HG02610 (cell line): ENCODE data around the gene HEY2.
"Not testable (repeated sequence)": the region's sequence is repeated elsewhere in the genome, so short reads cannot be mapped to it uniquely, and the experiment has no call there.

Experiments used
- ATAC-seq: cut with Tn5 transposase; IDR thresholded peaks from one replicate; pipeline ENCODE4 v1.9.1; 2021; ENCODE audit warnings: mild to moderate bottlenecking, moderate library complexity; ENCODE audit not compliant: unreplicated experiment

The HEY2 gene

DNA sequence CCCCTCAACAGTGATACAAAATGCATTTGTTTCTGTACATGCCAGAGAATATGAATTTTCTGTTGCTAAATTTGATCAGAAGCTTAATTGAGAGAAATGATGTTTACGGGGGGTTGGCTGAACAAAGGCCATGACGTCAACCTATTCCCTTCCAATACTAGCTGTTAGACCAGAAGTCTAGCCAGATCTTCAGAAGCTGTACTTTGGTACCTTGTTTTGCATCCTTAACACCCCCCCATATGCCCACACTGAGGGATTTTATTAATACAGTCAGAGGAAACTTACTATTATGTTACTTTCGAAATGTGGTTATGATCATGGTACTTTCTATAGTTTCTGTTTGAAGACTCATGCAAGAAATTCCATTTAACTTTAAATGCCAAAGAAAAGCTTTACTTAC lies 44.4 kb downstream of the HEY2 start:
- ATAC-seq: no peak

DNA sequence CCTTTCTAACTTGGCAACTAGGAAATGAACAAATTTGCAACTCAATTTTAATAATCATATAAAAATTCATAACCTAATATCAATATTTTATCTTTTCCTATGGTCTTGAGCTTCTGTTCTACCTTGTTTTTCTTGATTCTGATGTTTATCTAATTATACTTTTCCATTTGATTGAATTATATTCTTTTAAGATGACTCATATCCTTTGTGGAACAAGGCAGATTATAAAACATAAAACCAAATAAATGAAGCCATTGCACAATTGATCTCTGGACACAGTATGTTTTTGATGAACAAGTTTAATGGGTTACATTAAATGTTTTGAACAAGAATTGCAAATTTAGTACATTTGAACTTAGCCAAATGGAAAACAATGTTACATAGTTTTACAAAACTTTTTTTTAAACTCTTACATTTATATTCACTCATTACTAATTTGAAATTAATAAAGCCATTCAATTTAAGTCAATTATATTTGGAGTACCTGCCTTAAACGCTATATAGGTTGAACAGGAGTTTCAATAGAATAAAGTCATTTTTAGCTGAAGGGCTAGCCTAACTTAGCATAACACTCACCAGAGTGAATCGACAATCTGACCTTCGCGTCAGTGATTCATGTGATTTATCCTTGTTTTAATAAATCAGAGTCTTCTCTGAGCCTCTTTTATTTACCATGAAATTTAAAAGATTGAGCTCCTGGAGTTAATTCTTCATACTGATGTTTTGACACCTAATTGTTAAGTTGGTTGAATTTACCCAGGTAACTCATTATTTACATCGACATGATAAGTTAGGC lies 45.1 kb downstream of the HEY2 start:
- no peak for ATAC-seq

DNA sequence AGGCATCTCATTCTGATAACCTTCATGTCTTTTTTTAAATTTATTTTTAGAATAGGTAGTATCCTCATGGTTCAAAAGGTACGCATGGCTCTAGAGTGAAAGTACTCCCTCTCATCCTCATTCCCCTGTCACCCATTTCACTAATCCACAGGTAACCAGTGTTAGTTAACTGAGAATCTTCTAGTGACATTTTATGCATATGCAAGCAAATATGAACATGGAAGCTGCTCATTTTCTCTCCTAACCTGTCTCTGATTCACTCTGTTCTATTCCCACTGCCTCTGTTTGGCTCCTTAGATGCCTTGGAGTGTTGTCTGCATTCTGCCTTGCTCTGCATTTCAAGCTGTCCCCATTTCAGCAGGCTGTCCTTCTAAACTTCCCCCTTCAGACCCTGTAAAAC lies 45.9 kb downstream of the HEY2 start:
- no peak for ATAC-seq

DNA sequence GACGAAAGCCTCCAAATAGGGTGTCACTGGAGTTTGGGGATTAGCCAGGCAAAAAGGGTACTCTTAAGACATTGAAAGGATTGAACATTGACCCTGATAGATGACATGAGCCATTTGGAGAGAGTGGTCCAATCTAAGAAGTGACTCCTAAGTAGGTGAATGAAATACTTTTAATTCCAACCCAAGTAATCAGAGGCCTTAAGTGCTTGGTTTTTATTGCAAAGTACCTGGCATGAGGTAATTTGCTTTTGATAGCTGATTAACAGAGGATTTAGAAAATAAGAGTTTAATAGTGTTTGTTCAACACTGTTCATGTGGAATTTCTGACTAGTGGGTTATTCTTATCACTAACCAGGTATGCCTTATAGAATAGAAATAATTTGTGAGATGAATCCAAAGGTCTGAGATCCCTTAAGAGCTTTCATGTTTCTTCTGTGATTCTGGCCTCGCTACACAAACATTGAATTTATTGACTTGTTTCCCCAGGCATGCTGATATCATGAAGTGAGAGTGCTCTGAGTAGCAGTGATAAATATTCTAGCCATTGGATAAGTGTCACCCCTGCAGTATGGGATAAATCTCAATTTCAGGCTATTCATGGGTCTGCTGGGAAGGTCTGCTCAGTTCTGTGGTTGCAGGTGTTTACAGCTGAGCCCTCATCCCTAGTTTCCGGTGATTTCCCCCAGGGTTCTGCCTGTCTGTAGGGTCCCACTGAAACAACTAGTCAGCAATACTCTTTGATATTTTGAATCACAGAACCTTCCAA lies 47.9 kb downstream of the HEY2 start:
- peak; percentile 34 for ATAC-seq

DNA sequence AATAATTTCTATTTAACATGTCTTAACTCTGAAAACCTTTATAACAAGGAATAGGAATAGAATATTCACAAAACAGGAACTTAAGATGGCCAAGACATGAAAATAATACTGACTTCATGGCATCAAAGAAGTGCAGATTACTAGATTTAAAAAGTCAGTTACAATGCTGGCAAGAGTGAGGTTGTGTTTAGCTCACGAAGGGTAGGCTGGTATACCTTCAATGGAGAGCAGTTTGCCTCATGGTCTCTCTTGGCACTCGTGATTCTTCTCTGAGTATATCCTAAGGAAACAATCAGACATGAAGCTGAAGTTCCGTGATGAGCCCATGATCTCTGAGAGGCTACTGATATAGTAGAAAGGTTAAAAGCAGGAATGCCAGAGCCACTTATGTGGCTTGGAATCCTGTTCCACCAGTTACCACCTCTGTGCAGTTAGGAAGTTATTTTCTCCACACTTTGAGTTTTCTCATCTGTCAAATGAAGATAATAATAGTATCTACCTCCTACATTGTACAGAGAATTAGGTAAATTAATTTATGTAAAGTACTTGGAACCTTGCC lies 48.5 kb downstream of the HEY2 start:
- no peak for ATAC-seq

DNA sequence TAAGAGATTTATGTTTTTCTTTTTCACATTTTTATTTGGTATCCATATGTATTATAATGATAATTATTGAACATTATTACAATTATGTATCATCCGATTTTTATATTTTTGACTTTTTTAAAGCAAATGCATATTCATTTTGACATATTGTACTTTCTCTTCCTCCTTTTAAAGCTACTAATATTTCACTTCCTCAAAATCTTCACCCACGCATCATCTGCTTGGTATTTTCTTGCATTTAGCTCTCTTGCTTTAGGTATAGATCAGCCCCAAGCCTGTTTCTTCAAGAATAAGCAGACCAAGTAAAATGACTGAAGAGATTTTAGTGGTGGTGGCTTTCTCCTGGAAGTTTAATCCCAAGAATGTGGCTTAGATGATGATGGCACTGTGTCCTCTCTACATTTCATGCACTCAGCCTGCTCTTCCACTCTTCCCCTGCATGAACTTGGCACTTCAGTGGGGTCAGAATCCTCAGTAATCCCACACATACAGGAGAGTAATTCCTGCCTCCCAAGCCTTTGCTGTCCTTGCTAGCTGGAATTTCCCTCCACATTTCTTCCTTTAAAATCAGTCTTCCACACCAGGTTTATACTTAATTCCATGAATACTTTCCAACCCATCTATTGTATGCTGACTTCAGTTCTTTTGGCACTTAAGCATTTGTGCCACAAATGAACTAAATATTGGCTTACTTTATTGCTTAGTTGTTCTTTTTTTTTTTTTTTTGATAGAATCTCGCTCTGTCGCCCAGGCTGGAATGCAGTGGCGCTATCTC lies 49.5 kb downstream of the HEY2 start:
- peak; percentile 84 for ATAC-seq

DNA sequence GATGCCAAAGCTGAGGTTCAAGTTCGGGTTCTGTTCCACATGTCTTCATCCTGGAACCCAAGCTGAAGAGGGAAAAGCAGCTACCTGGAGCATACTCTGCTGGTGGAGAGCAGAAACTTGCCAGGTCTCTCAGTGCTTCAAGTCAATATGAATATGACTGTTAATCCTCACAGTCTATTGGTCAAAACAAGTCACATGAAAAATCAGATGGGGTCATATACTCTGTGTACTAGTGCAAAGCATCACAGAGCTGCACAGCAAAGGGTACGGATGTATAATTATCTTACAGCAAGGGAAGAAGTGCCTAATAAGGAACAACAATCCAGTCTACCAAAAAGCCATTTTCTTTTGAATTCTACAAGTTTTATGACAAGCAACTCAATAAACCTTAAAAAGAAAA lies 53.0 kb downstream of the HEY2 start:
- no peak for ATAC-seq

DNA sequence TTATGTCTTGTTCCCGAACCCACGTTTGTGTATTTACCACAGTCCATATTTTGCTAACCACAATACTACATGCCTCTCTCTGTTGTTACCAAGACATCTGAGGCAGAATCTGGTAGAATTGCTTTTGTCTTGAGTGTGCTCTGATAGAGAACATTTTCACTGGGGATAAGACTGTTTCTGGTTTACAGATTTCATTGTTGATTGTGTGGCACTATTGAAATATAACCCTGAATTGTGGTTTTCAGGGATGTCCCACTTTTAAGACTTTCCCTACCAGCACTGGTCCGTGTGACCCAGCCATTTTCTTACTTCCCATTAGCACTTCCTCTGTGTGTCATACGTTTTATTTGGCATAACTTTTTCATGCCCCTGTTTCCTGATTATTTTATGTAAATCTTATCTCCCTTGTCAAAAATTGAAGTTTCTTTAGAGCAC lies 53.5 kb downstream of the HEY2 start:
- ATAC-seq: no peak

DNA sequence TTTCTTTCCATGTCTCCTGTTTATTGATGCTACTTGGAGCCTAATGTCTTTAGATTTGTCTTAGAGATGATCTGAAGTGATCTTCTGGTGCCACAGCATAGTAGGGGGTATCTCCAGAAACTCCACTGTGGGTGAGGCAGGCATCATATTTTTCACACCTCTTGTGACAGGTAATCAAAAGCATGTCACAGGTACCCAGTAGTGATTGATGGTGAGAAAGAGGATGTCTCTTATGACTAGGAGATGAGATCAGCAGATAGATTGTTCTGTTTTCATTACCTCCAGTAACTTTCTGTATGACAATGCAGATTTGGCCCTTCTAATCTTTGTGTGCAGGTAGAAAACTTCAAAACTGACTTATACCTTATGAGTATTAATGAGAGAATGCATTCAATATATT lies 54.8 kb downstream of the HEY2 start:
- ATAC-seq: peak; percentile 76

DNA sequence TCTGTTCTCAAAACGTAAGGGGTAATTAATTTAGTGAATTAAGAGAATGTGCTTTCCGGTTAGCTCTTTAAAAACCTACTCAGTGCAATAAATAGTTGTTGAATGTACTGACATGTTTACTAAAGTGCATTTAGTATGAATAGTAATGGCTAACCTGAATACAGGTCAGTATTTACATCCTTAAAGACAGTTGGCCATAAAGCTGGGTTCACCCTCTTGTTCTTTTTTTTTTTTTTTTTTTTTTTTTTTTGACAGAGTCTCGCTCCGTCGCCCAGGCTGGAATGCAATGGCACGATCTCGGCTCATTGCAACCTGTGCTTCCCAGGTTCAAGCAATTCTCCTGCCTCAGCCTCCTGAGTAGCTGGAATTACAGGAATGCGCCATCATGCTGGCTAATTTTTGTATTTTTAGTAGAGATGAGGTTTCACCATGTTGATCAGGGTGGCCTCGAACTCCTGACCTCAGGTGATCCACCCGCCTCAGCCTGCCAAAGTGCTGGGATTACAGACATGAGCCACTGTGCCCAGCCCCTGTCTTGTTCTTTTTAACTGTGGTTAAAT lies 55.5 kb downstream of the HEY2 start:
- not testable (repeated sequence) for ATAC-seq

DNA sequence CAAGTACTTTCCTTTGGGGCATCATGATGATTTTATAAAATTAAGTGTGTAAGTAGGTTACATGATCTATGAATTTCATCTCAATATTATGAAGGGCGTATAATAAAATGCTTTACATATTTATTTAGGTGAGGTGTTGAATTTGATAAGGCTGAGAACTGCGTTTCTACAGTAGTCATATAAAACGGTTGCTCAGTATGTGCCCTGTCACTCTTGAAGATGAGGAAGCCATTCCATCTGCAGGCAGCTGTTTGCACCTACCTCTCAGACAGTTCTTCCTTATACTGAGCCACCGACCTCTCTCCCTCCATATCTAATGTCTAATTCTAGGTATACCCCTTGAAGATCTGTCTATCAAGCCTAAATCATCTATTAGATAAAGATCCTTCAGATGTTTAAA lies 57.4 kb downstream of the HEY2 start:
- no peak for ATAC-seq

DNA sequence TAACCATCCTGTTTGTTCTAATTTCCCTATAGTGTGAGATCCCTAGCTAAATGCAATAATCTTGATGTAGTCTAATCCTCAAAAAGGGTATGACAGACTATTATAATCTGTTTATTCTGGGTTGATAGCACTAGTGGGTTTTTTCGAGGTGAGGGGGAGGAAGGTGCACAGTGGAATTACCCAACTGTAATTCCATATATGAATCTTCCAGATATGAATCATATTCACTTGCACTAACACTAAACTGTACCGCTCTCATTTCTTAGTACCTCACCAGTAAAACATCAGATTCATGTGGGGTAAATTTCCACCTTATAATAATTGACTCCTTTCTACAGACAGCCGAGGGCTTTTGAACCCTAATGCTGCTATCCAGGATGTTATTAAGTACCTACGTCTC lies 57.9 kb downstream of the HEY2 start:
- ATAC-seq: peak; percentile 51

DNA sequence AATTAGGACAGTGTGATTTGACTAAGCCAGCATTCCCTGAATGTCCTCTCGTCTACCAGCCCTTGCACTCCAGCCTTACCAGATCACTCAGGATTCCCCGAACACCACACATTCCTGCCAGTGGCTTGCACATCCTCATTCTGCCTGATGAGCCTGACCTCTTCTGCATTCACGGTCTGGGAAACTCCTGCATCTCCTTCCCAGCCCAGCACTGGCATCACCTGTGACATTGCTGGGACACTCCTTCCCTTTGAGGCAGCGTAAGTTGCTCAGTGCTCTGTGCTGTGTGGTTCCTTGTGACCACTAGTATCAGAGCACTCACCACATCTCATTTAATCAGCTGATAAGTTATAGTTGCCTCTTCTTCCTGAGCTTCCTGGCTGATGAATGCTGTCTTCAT lies 58.6 kb downstream of the HEY2 start:
- no peak for ATAC-seq

DNA sequence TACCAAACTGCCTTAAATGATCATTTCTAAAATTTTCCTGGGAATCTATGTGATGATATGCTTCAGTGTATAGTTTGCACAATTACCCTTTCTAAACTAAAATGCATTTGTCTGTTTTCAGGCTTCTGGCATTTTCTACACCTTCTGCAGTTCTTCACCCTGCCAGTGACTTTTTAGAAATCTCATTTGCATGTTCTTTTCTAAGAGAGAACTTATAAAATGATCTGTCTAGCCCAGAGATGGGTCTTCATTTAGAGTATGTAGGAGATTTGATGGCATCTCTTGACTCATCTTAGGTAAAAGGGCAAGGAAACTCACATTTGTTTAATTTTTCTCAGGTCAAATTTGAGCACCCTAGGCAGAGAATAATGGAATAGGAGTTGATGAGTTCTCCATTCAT lies 59.2 kb downstream of the HEY2 start:
- no peak for ATAC-seq

DNA sequence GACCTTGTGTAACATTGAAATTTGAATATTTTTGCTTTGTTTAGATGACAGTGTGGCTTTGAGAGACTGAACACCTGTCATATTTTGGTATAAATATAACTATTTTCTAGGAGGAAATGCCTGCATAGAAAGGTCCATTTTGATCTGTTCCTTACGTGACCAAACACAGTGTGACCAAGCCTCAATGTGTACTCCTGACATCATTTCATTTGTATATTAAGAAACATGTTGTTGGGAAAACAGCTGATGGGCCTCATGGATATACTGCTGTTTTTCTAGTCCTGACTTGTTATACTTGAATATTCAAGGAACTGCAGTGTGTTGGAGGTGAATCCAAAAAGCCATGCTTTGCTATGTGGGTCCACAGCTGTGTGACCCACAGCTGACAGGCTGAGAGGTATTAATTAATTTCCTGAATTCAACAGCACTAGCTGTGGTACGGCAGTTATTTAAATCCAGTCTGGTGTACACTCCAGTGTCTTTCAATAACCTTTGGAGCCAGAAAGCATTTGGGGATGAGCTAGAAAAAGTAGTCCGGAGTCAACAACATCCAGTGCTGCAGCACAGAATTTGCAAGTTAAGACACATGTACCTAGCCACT lies 60.2 kb downstream of the HEY2 start:
- no peak for ATAC-seq

DNA sequence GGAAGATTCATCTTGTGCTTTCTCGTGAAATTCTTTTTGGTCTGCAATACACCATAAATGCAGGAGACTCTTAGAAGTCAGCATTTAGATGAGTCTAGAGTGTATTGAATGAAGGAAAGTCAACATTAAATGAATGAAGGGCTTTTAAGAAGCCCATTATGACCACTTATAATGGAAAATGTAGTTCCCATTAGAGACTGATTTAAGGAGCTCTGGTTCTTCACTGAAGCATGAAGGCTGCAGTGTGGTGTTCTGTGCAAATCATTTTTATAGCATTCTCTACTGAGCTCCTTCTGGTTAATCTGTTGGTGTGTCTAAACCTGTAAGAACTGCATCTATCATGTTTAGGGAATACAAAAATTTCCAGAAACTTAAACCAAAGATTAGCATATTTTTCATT lies 61.0 kb downstream of the HEY2 start:
- ATAC-seq: no peak
